ENCODE data around the gene DEFB132. TPM values are rescaled to one million over a fixed set of nuclear protein-coding genes. Genes with fewer than 3 reads are reported as not detected.

DEFB132 gene
- total and polyA plus RNA-seq, 2 of the 13 experiments (the other 11 are each of a cell fraction or from before 2014, with no cell fraction given) = not detected

GRCh38 chr20:284172-284571 is 26.6 kb downstream of the DEFB132 start:
- WGBS (ENCODE audit: low lambda C conversion rate) = 82% methylated on average over 3 of the region's 3 CpGs
- BruUV-seq (replicated peaks) = no TSS peak
- ATAC-seq (no peak), DNase-seq (ENCODE audit: low spot score) (no peak), FAIRE-seq (no peak)
- Histone ChIP-seq H4K20me1 (ENCODE audit: insufficient read depth, low read length) (no peaks in the 10 kb centered on the region), H3K9ac (ENCODE audit: insufficient read depth, low read depth, low read length) (no peak overlapping the region), H3K36me3 (replicated peaks in 1 of 2; ENCODE audit: control insufficient read depth in 1 of 2, insufficient read depth in 2 of 2, low read length in 2 of 2) (peaks cover 5 to 8% of the 10 kb centered on the region in 2 experiments; a peak in 4 of 5 replicates), H2AFZ (ENCODE audit: low read length) (no peak overlapping the region), H3K9me3 (ENCODE audit: low read length) (no peaks in the 10 kb centered on the region), H3K4me2 (ENCODE audit: low read depth, low read length) (no peak overlapping the region), H3K27me3 (ENCODE audit: control insufficient read depth in 1 of 2, insufficient read depth in 2 of 2, low read length in 2 of 2) (no peaks in the 10 kb centered on the region), H3K27ac (ENCODE audit: extremely low read length, insufficient read depth, low read length) (no peak overlapping the region), H3K4me3 (replicated peaks in 1 of 3; ENCODE audit: insufficient read depth in 1 of 3, low read depth in 2 of 3, low read length in 3 of 3) (no peak overlapping the region), H3K4me1 (ENCODE audit: insufficient read depth, low read length) (peaks cover 5% of the 10 kb centered on the region), H3K79me2 (ENCODE audit: insufficient read depth, low read length) (no peaks in the 10 kb centered on the region)
- in situ Hi-C loops (cut with HindIII; ENCODE audit: extremely low pct_ligation_motif_present, low pct_unique_long_range_greater_than_20kb) = no loop called here
- intact Hi-C loops (cut with micrococcal nuclease; ENCODE audit: unreplicated experiment) = no loop called here
- ChIA-PET CTCF (ENCODE audit: low intra/inter-chr PET ratio, low total read pairs) (no interaction called here), POLR2A (no interaction called here)
- TF ChIP-seq SP140L (CRISPR knock-in tag; IDR thresholded peaks at IDR 0.05; ENCODE audit: borderline replicate concordance) (no peak), FOXK1 (CRISPR knock-in tag; IDR thresholded peaks at IDR 0.05; ENCODE audit: borderline replicate concordance, low read depth) (no peak), ZNF841 (CRISPR knock-in tag; IDR thresholded peaks at IDR 0.05; ENCODE audit: borderline replicate concordance) (no peak), ZNF782 (CRISPR knock-in tag; IDR thresholded peaks at IDR 0.05; ENCODE audit: borderline replicate concordance) (no peak), TCF7 (IDR thresholded peaks at IDR 0.05; ENCODE audit: low read depth) (no peak), ZNF780A (CRISPR knock-in tag; IDR thresholded peaks at IDR 0.05) (no peak), ZNF460 (CRISPR knock-in tag; IDR thresholded peaks at IDR 0.05; ENCODE audit: borderline replicate concordance) (no peak), ZNF33A (CRISPR knock-in tag; IDR thresholded peaks at IDR 0.05; ENCODE audit: borderline replicate concordance) (no peak), SMARCE1 (IDR thresholded peaks at IDR 0.05; ENCODE audit: borderline replicate concordance) (no peak), TIGD3 (CRISPR knock-in tag; IDR thresholded peaks at IDR 0.05; ENCODE audit: borderline replicate concordance) (no peak), POGK (CRISPR knock-in tag; conservative IDR thresholded peaks at IDR 0.05) (no peak), RNF219 (CRISPR knock-in tag; IDR thresholded peaks at IDR 0.05) (no peak), HMG20A (CRISPR knock-in tag; IDR thresholded peaks at IDR 0.05; ENCODE audit: borderline replicate concordance) (no peak), HNRNPL (IDR thresholded peaks at IDR 0.05; ENCODE audit: low read depth, low read length) (no peak), JUNB (CRISPR knock-in tag; IDR thresholded peaks at IDR 0.05; ENCODE audit: borderline replicate concordance) (no peak), ZNF280B (CRISPR knock-in tag; IDR thresholded peaks at IDR 0.05; ENCODE audit: borderline replicate concordance) (no peak), AHR (CRISPR knock-in tag; IDR thresholded peaks at IDR 0.05) (no peak)

Data from HepG2 (cell line).